ENCODE measurements around the gene MGAT3.

The MGAT3 gene

DNA sequence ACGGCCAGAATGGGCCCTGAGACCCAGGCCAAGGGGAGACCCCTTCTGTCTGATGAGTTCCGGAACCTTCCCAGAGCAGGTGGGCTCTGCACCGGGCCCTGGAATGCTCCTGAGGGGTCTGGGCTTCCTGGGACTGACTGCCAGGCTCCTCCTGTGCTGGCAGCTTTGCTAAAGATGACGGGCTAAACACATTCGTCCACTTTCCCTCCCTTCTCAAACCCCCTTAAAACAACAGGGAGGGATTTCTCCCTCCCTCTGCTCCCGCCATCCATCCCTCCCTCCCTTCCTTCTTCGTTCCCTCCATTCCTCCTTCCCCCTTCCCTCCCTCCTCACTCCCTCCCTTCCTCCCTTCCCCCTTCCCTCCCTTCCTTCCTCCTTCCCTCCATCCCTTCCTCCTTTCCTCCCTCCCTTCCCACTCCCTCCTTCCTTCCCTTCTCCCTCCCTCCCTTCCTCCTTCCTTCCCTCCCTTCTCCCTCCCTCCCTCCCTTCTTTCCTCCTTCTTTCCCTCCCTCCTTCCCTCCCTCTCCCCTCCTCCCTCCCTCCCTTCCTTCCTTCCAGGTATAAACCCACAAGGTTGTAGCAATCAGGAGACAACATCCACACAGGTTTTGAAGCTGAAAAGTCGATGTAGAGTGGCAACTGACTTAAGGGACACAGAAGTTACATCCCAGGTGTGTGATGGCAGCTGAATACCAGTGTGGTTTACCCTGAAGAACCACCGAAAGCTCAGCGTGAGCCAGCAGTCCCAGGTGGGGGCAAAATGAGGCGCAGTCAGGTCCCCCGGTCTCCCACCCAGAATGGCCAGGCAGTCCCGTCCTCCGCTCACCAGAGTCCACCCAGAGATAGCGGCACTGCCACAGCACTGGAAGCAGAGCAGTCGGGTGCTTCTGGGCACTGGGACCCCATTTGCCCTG, 18.8 kb upstream of the MGAT3 start:
- Histone ChIP-seq H3K9ac (ENCODE audit: low read depth, low read length) (no peak overlapping the region), H2AFZ (ENCODE audit: low read depth, low read length) (no peak overlapping the region), H3K4me3 (ENCODE audit: low read depth in 1 of 2, low read length in 2 of 2) (no peak overlapping the region), H3K9me3 (ENCODE audit: insufficient read depth, low read length, severe bottlenecking) (no peaks in the 10 kb centered on the region), H4K20me1 (ENCODE audit: insufficient read depth, low read length) (peaks cover 3% of the 10 kb centered on the region; the same call in 1 of the 2 replicates), H3K4me1 (ENCODE audit: insufficient read depth, low read length) (no peaks in the 10 kb centered on the region), H3K36me3 (ENCODE audit: insufficient read depth, low read length) (no peaks in the 10 kb centered on the region), H3K4me2 (ENCODE audit: insufficient read depth, low read length) (no peak overlapping the region), H3K27me3 (ENCODE audit: insufficient read depth, low read length, poor library complexity) (no peaks in the 10 kb centered on the region), H3K79me2 (ENCODE audit: insufficient read depth, low read length) (no peaks in the 10 kb centered on the region), H3K27ac (ENCODE audit: low read length) (no peak overlapping the region)
- ATAC-seq (ENCODE audit: insufficient read depth, low read depth): no peak
- DNase-seq: no peak
- TF ChIP-seq, protein P1, sequence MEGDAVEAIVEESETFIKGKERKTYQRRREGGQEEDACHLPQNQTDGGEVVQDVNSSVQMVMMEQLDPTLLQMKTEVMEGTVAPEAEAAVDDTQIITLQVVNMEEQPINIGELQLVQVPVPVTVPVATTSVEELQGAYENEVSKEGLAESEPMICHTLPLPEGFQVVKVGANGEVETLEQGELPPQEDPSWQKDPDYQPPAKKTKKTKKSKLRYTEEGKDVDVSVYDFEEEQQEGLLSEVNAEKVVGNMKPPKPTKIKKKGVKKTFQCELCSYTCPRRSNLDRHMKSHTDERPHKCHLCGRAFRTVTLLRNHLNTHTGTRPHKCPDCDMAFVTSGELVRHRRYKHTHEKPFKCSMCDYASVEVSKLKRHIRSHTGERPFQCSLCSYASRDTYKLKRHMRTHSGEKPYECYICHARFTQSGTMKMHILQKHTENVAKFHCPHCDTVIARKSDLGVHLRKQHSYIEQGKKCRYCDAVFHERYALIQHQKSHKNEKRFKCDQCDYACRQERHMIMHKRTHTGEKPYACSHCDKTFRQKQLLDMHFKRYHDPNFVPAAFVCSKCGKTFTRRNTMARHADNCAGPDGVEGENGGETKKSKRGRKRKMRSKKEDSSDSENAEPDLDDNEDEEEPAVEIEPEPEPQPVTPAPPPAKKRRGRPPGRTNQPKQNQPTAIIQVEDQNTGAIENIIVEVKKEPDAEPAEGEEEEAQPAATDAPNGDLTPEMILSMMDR (IDR thresholded peaks at IDR 0.05; ENCODE audit: borderline replicate concordance, extremely low read depth, low read length, poor library complexity, severe bottlenecking): no peak
- no peak for TF ChIP-seq EZH2 (IDR thresholded peaks at IDR 0.05; ENCODE audit: borderline replicate concordance, low read depth, low read length, severe bottlenecking)

DNA sequence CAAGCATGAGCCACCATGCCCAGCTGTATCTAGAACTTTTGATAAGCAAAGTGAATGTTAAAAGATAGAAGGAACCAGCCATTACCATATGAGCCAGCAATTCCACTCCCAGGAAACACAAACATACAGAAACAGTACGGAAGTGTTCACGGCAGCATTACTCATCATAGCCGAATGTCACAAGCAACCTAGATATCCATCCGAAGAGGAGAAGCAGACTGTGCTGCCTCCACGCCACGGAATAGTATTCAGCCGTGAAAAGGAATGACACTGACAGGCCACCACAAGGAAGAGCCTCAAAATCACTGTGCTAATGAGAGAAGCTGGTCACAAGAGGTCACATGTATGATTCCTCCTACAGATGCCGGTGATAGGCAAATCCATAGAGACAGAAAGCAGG, 17.6 kb upstream of the MGAT3 start:
- no peaks in the 10 kb centered on the region for H3K36me3 ChIP-seq (ENCODE audit: insufficient read depth, low read length)
- TF ChIP-seq, protein P1 (IDR thresholded peaks at IDR 0.05; ENCODE audit: borderline replicate concordance, extremely low read depth, low read length, poor library complexity, severe bottlenecking): no peak
- H3K9me3 ChIP-seq (ENCODE audit: insufficient read depth, low read length, severe bottlenecking): no peaks in the 10 kb centered on the region
- no peaks in the 10 kb centered on the region for H3K27me3 ChIP-seq (ENCODE audit: insufficient read depth, low read length, poor library complexity)
- H4K20me1 ChIP-seq (ENCODE audit: insufficient read depth, low read length): peaks cover 3% of the 10 kb centered on the region; the same call in 1 of the 2 replicates
- ATAC-seq (ENCODE audit: insufficient read depth, low read depth): no peak
- H3K9ac ChIP-seq (ENCODE audit: low read depth, low read length): no peak overlapping the region
- no peaks in the 10 kb centered on the region for H3K4me1 ChIP-seq (ENCODE audit: insufficient read depth, low read length)
- no peak overlapping the region for H3K27ac ChIP-seq (ENCODE audit: low read length)
- DNase-seq: no peak
- no peaks in the 10 kb centered on the region for H3K79me2 ChIP-seq (ENCODE audit: insufficient read depth, low read length)
- H3K4me2 ChIP-seq (ENCODE audit: insufficient read depth, low read length): no peak overlapping the region
- H2AFZ ChIP-seq (ENCODE audit: low read depth, low read length): no peak overlapping the region
- H3K4me3 ChIP-seq (ENCODE audit: low read depth in 1 of 2, low read length in 2 of 2): no peak overlapping the region

DNA sequence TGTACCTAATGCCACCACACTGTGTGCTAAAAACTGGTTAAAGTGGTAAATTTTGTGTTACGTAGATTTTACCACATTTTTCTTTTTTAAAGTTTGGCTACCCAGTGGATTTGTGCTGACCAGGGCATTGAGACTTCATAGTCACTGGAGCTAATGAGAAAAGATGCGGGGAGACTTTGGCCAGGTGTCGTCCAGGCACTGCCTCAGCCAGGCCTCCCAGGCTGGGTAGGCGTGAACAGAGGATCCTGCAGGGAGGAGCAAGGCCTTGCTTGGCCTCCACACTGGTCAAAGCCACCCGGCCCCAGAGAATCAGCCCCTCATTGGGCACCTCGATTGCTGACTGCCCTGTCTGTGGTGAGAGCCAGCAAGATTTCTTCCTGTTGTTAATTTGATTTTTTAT, 13.4 kb upstream of the MGAT3 start:
- Histone ChIP-seq H2AFZ (ENCODE audit: low read depth, low read length) (no peak overlapping the region), H3K4me3 (ENCODE audit: low read depth in 1 of 2, low read length in 2 of 2) (no peak overlapping the region), H3K9me3 (ENCODE audit: insufficient read depth, low read length, severe bottlenecking) (no peaks in the 10 kb centered on the region), H3K27ac (ENCODE audit: low read length) (no peak overlapping the region), H3K27me3 (ENCODE audit: insufficient read depth, low read length, poor library complexity) (no peaks in the 10 kb centered on the region), H4K20me1 (ENCODE audit: insufficient read depth, low read length) (no peaks in the 10 kb centered on the region; the same call in 1 of the 2 replicates), H3K4me1 (ENCODE audit: insufficient read depth, low read length) (no peaks in the 10 kb centered on the region), H3K79me2 (ENCODE audit: insufficient read depth, low read length) (no peaks in the 10 kb centered on the region), H3K4me2 (ENCODE audit: insufficient read depth, low read length) (no peak overlapping the region), H3K9ac (ENCODE audit: low read depth, low read length) (no peak overlapping the region), H3K36me3 (ENCODE audit: insufficient read depth, low read length) (no peaks in the 10 kb centered on the region)
- TF ChIP-seq, protein P1 (IDR thresholded peaks at IDR 0.05; ENCODE audit: borderline replicate concordance, extremely low read depth, low read length, poor library complexity, severe bottlenecking): no peak
- TF ChIP-seq EZH2 (IDR thresholded peaks at IDR 0.05; ENCODE audit: borderline replicate concordance, low read depth, low read length, severe bottlenecking): no peak
- DNase-seq (no peak), ATAC-seq (ENCODE audit: insufficient read depth, low read depth) (no peak)

Measured in DND-41 (cell line).